H1 (cell line): ENCODE data around the gene INPP4B. TPM values are rescaled to one million over a fixed set of nuclear protein-coding genes. Genes with fewer than 3 reads are reported as not detected.

ENCODE experiments used
- CTCF ChIA-PET: fragments of 300-600 bp; sonication (Branson Sonifier 250); formaldehyde crosslinking; loops from one replicate; lab custom pipeline; 2021; ENCODE audit not compliant: partially characterized antibody; lab: Charles Lee
- POLR2A ChIA-PET: fragments of 300-600 bp; sonication (Branson Sonifier 250); formaldehyde crosslinking; loops from one replicate; lab custom pipeline; 2021; ENCODE audit warnings: inconsistent platforms; ENCODE audit not compliant: partially characterized antibody; lab: Charles Lee
- DNase-seq, 2 experiments: peaks; one replicate each; pipeline versions ENCODE4 v3.0.0 to v3.0.0-alpha.2; 2010 to 2022; ENCODE audit warnings: low spot score in 2 of 2, low read depth in 1 of 2, mixed read lengths in 1 of 2
- FAIRE-seq: peaks from 2 replicates; lab custom pipeline; 2011; peaks lifted over from hg19 to GRCh38; lab: Jason Lieb, UNC
- H2AFZ ChIP-seq: 2 replicates; pipeline ENCODE4 v1.8.1; 2012; ENCODE audit warnings: low read length, inconsistent platforms
- H2AK5ac ChIP-seq: 2 replicates; pipeline ENCODE4 v1.6.1; 2013; ENCODE audit warnings: low read depth, low read length
- H2BK120ac ChIP-seq: replicated peaks from 2 replicates; pipeline ENCODE3; 2013; ENCODE audit warnings: low read depth, low read length, inconsistent platforms
- H2BK12ac ChIP-seq: 2 replicates; pipeline ENCODE4 v1.6.1; 2013; ENCODE audit warnings: low read depth, low read length
- H2BK15ac ChIP-seq: 2 replicates; pipeline ENCODE4 v1.6.1; 2013; ENCODE audit warnings: low read length
- H2BK20ac ChIP-seq: 2 replicates; pipeline ENCODE4 v1.6.1; 2013; ENCODE audit warnings: low read length
- H2BK5ac ChIP-seq: 2 replicates; pipeline ENCODE4 v1.6.1; 2013; ENCODE audit warnings: low read depth, low read length
- H3K14ac ChIP-seq: 2 replicates; pipeline ENCODE4 v1.6.1; 2013; ENCODE audit warnings: inconsistent platforms; ENCODE audit not compliant: insufficient read length
- H3K18ac ChIP-seq: 2 replicates; pipeline ENCODE4 v1.6.1; 2013; ENCODE audit warnings: low read length; ENCODE audit errors: extremely low read depth
- H3K23ac ChIP-seq: 2 replicates; pipeline ENCODE4 v1.6.1; 2013; ENCODE audit warnings: inconsistent platforms; ENCODE audit not compliant: insufficient read length
- H3K23me2 ChIP-seq: 2 replicates; pipeline ENCODE4 v1.6.1; 2013; ENCODE audit warnings: low read depth, low read length
- H3K27ac ChIP-seq: 2 replicates; pipeline ENCODE4 v1.6.1; 2011; ENCODE audit warnings: low read depth, low read length, inconsistent platforms
- H3K27me3 ChIP-seq, 4 experiments: replicated peaks in 1 of 4; 1 replicate in 1 of 4; 2 replicates in 3 of 4; pipeline versions ENCODE4 v1.6.1 to v1.8.1; 2011 to 2013; ENCODE audit warnings: low read length in 3 of 4, mild to moderate bottlenecking in 3 of 4, inconsistent platforms in 2 of 4, mixed read lengths in 2 of 4, moderate library complexity in 1 of 4; ENCODE audit not compliant: control insufficient read depth in 3 of 4, insufficient read depth in 3 of 4; ENCODE audit errors: extremely low read depth in 1 of 4
- H3K36me3 ChIP-seq, 4 experiments: 2 replicates each; pipeline versions ENCODE4 v1.6.1 to v1.8.1; 2011 to 2013; ENCODE audit warnings: mild to moderate bottlenecking in 4 of 4, low read length in 3 of 4, moderate library complexity in 2 of 4, control low read depth in 1 of 4, inconsistent platforms in 1 of 4; ENCODE audit not compliant: insufficient read depth in 4 of 4, control insufficient read depth in 2 of 4
- H3K4ac ChIP-seq: replicated peaks from 2 replicates; pipeline ENCODE3; 2013; ENCODE audit warnings: low read length, low read depth, mixed read lengths, inconsistent platforms; ENCODE audit not compliant: insufficient read length
- H3K4me1 ChIP-seq, 4 experiments: replicated peaks in 1 of 4; 1 replicate in 1 of 4; 2 replicates in 3 of 4; pipeline versions ENCODE4 v1.6.1 to v1.8.1; 2011 to 2013; ENCODE audit warnings: low read length in 3 of 4, inconsistent platforms in 2 of 4, mixed read lengths in 1 of 4; ENCODE audit not compliant: insufficient read depth in 4 of 4, control insufficient read depth in 3 of 4
- H3K4me2 ChIP-seq, 2 experiments: 2 replicates each; pipeline versions ENCODE4 v1.6.1 to v1.8.1; 2011 to 2013; ENCODE audit warnings: low read depth in 2 of 2, low read length in 2 of 2, control low read depth in 1 of 2, inconsistent platforms in 1 of 2, mild to moderate bottlenecking in 1 of 2; ENCODE audit not compliant: insufficient read depth in 1 of 2
- H3K4me3 ChIP-seq, 4 experiments: fragments of 200-600, 300-600 bp in 1 of 4; sonication (generic), shearing (Covaris generic), sonication (Bioruptor Twin) in 1 of 4; 2 replicates each; pipeline versions ENCODE4 v1.5.1 to v1.8.1; 2011 to 2016; ENCODE audit warnings: low read length in 4 of 4, low read depth in 3 of 4, control low read depth in 2 of 4, inconsistent platforms in 2 of 4, mild to moderate bottlenecking in 2 of 4, mixed read lengths in 1 of 4, moderate library complexity in 1 of 4; ENCODE audit not compliant: insufficient read depth in 2 of 4; ENCODE audit errors: extremely low read depth in 1 of 4
- H3K56ac ChIP-seq: replicated peaks from 2 replicates; pipeline ENCODE3; 2013; ENCODE audit warnings: low read depth, mild to moderate bottlenecking, mixed read lengths, low read length, inconsistent platforms; ENCODE audit not compliant: insufficient read length
- H3K79me1 ChIP-seq: 2 replicates; pipeline ENCODE4 v1.6.1; 2013; ENCODE audit warnings: low read depth, low read length, control low read depth
- H3K79me2 ChIP-seq, 2 experiments: 2 replicates each; pipeline versions ENCODE4 v1.6.1 to v1.8.1; 2012 to 2013; ENCODE audit warnings: low read length in 2 of 2, mild to moderate bottlenecking in 2 of 2, inconsistent platforms in 1 of 2; ENCODE audit not compliant: insufficient read depth in 2 of 2, control insufficient read depth in 1 of 2
- H3K9ac ChIP-seq, 4 experiments: replicated peaks in 1 of 4; 1 replicate in 1 of 4; 2 replicates in 3 of 4; pipeline versions ENCODE4 v1.6.1 to v1.8.1; 2011 to 2013; ENCODE audit warnings: low read depth in 3 of 4, low read length in 3 of 4, control low read depth in 2 of 4, mild to moderate bottlenecking in 2 of 4, moderate library complexity in 2 of 4, inconsistent platforms in 1 of 4; ENCODE audit errors: extremely low read depth in 1 of 4
- H3K9me3 ChIP-seq, 2 experiments: 2 replicates each; pipeline versions ENCODE4 v1.6.1 to v1.8.1; 2012 to 2013; ENCODE audit warnings: mild to moderate bottlenecking in 2 of 2, moderate library complexity in 2 of 2, control low read depth in 1 of 2, inconsistent platforms in 1 of 2, low read depth in 1 of 2, low read length in 1 of 2, mixed read lengths in 1 of 2; ENCODE audit not compliant: insufficient read depth in 2 of 2
- H4K20me1 ChIP-seq, 2 experiments: replicated peaks in 1 of 2; 2 replicates each; pipeline versions ENCODE3 to v1.8.1; 2011 to 2013; ENCODE audit warnings: inconsistent platforms in 2 of 2, low read length in 2 of 2, mild to moderate bottlenecking in 1 of 2; ENCODE audit not compliant: insufficient read depth in 2 of 2, control insufficient read depth in 1 of 2
- H4K5ac ChIP-seq: 2 replicates; pipeline ENCODE4 v1.6.1; 2013; ENCODE audit warnings: low read length, low read depth, mixed read lengths, inconsistent platforms; ENCODE audit not compliant: insufficient read length
- H4K8ac ChIP-seq: 2 replicates; pipeline ENCODE4 v1.8.0; 2013; ENCODE audit warnings: mild to moderate bottlenecking, moderate library complexity, low read length, inconsistent platforms; ENCODE audit not compliant: insufficient read depth; ENCODE audit errors: extremely low read depth
- H4K91ac ChIP-seq: replicated peaks from 2 replicates; pipeline ENCODE3; 2013; ENCODE audit warnings: low read length, mixed read lengths, inconsistent platforms; ENCODE audit not compliant: insufficient read length
- CREB1 ChIP-seq: IDR thresholded peaks from 2 replicates; pipeline ENCODE4 v1.6.1; 2012; ENCODE audit warnings: inconsistent platforms
- MAFK ChIP-seq: IDR thresholded peaks from 2 replicates; pipeline ENCODE4 v1.6.1; 2012; ENCODE audit warnings: low read depth, mild to moderate bottlenecking, improper control_type of control experiment, low read length
- SIX5 ChIP-seq: IDR thresholded peaks from 2 replicates; pipeline ENCODE4 v1.6.1; 2011; ENCODE audit warnings: mild to moderate bottlenecking, low read depth, low read length
- SP4 ChIP-seq: IDR thresholded peaks from 2 replicates; pipeline ENCODE4 v1.6.1; 2012; ENCODE audit warnings: low read length, inconsistent platforms
- SUZ12 ChIP-seq: fragments of 200-600 bp; sonication (generic); IDR thresholded peaks from 2 replicates; pipeline ENCODE4 v1.6.1; 2012; ENCODE audit warnings: mild to moderate bottlenecking, inconsistent platforms, low read length, moderate library complexity, mixed read lengths
- WGBS, 2 experiments: shearing (Covaris generic) in 1 of 2; methylation state at CpG; one replicate each; pipeline versions ENCODE4 v1.1.6 to v1.1.7; 2013 to 2015; ENCODE audit warnings: low lambda C conversion rate in 2 of 2, mixed read lengths in 2 of 2, inconsistent platforms in 1 of 2, low coverage in 1 of 2, missing lambda C conversion rate in 1 of 2; ENCODE audit not compliant: insufficient replicate concordance in 2 of 2, insufficient coverage in 1 of 2, insufficient read length in 1 of 2; ENCODE audit errors: extremely low coverage in 1 of 2, missing lambda C conversion rate in 1 of 2; 5-methylcytosine and 5-hydroxymethylcytosine counted together
- polyA plus RNA-seq, 7 experiments: library from polyadenylated mRNA; depleted of rRNA in 3 of 7; stranded (reverse) in 5 of 7; unstranded in 2 of 7; fragments of >200 nt in 5 of 7; fragments of 200-250 nt in 2 of 7; gene quantifications; 1 replicate in 5 of 7; 2 replicates in 1 of 7; 4 replicates in 1 of 7; pipeline versions ENCODE4 v1.2.1 to v1.2.3, GENCODE V29; 2011 to 2013; ENCODE audit warnings: missing spikeins in 2 of 7, mixed read lengths in 2 of 7
- total RNA-seq: library from RNA; stranded (reverse); fragmentation: NEBNext Ultra II Directional; extraction: Animal tissue kit (Norgen Biotek cat#: 25700); gene quantifications from 2 replicates; pipeline ENCODE4 v1.2.1, GENCODE V29; 2021

Gene INPP4B
- total and polyA plus RNA-seq, 2 of the 8 experiments (the other 6 are each of a cell fraction or from before 2014, with no cell fraction given), result 0.11 to 0.54 TPM

DNA sequence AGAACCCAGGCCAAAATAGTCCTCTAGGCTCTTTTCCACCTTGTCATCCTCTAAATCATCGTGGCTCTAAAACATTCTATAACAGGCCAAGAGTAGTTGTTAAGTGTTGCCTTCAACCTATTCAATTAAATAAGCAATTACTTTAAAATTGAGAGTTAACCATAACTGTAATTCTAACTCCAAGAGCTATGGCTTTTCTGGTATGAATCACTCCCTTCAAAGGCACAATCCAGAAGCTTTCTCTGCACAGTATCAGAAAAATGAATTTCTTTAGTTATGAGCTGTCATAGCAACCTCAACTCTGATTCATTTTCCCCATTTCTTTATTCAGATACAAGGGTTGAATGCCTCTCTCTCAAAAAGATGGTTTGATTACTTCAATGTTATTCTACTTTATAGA lies 21.7 kb downstream of the INPP4B start:
- no peak overlapping the region for H2BK20ac ChIP-seq
- FAIRE-seq (no peak), DNase-seq (no peak)
- H3K56ac ChIP-seq, result no peak overlapping the region
- no peak overlapping the region for H4K5ac ChIP-seq
- no peak overlapping the region for H2AFZ ChIP-seq
- no peak overlapping the region for H2AK5ac ChIP-seq
- H3K79me2 ChIP-seq, result no peaks in the 10 kb centered on the region
- H3K9ac ChIP-seq, result no peak overlapping the region
- H2BK12ac ChIP-seq, result no peak overlapping the region
- H3K4me1 ChIP-seq, result no peaks in the 10 kb centered on the region; a peak in 1 of 7 replicates
- no peak overlapping the region for H2BK5ac ChIP-seq
- H3K4me3 ChIP-seq, result no peak overlapping the region
- H2BK120ac ChIP-seq, result no peak overlapping the region
- no peak overlapping the region for H3K4me2 ChIP-seq
- H3K18ac ChIP-seq, result no peak overlapping the region
- WGBS, 2 experiments, result 100% methylated on average over 1 of the region's 1 CpG; no CpG with 5 or more reads in 1 of the 2 experiments
- no peaks in the 10 kb centered on the region for H4K20me1 ChIP-seq
- CTCF ChIA-PET, result interaction anchor here (0.6 kb wide), 1 partner anchor 659 kb away, joined by 3 read pairs; no protein-coding TSS in a partner anchor
- no peak overlapping the region for H3K23ac ChIP-seq
- POLR2A ChIA-PET, result no interaction called here
- H3K27me3 ChIP-seq, result no peaks in the 10 kb centered on the region
- no peaks in the 10 kb centered on the region for H3K23me2 ChIP-seq
- no peak overlapping the region for H3K14ac ChIP-seq
- H3K4ac ChIP-seq, result no peak overlapping the region
- no peaks in the 10 kb centered on the region for H3K36me3 ChIP-seq
- H3K27ac ChIP-seq, result no peak overlapping the region
- no peak overlapping the region for H4K91ac ChIP-seq
- no peaks in the 10 kb centered on the region for H3K79me1 ChIP-seq
- no peaks in the 10 kb centered on the region for H3K9me3 ChIP-seq
- no peak overlapping the region for H4K8ac ChIP-seq
- no peak overlapping the region for H2BK15ac ChIP-seq
- TF ChIP-seq MAFK (no peak), SIX5 (no peak), SP4 (no peak), SUZ12 (no peak), CREB1 (no peak)
